ENCODE data around the gene TSTD1. TPM values are rescaled to one million over a fixed set of nuclear protein-coding genes. Genes with fewer than 3 reads are reported as not detected.
A peak's percentile ranks its signal among the peaks of the same experiment; 100 is the strongest.

The TSTD1 gene
- total and polyA plus RNA-seq, 9 donors, result 13.6 to 200 (median 50.3) TPM

DNA sequence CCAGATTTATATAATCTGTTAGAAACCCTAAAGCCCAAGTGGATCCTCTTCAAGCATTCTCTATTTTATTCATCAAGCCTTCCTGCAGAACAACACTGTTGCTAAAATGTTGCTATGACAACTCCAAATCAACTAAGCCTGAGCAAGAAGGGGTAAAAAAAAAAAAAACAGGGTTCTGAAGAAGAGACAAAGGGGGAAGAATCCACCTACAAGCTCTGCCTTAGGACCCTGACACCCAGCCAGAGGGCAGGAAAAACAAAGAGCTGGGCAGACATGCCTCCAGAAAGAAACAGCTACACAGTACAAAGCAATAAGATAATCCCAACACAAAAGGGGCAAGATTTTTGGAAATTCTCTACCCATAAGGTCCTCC, 5.8 kb upstream of the TSTD1 start:
- no peak for DNase-seq
- Histone ChIP-seq H3K4me3 (peak overlapping the region; percentile 89), H3K4me1 (ENCODE audit: insufficient read depth) (peaks cover 2% of the 10 kb centered on the region), H3K36me3 (no peaks in the 10 kb centered on the region), H3K27ac (peak overlapping the region in 1 of 2 donors; percentile 92), H3K27me3 (no peaks in the 10 kb centered on the region), H3K9me3 (peaks cover 0 to 9% of the 10 kb centered on the region in 2 donors)
- intact Hi-C loops (cut with DNase I), result loop anchor here in 3 of 4 donors (5.0 to 10.0 kb wide), 2 partner anchors 47 to 50 kb away; partner anchors contain the start of gene KLHDC9 (in 2 of the 3)
- TF ChIP-seq POLR2A (IDR thresholded peaks at IDR 0.05) (no peak), EP300 (IDR thresholded peaks at IDR 0.05) (no peak)
- TF ChIP-seq, protein P1, sequence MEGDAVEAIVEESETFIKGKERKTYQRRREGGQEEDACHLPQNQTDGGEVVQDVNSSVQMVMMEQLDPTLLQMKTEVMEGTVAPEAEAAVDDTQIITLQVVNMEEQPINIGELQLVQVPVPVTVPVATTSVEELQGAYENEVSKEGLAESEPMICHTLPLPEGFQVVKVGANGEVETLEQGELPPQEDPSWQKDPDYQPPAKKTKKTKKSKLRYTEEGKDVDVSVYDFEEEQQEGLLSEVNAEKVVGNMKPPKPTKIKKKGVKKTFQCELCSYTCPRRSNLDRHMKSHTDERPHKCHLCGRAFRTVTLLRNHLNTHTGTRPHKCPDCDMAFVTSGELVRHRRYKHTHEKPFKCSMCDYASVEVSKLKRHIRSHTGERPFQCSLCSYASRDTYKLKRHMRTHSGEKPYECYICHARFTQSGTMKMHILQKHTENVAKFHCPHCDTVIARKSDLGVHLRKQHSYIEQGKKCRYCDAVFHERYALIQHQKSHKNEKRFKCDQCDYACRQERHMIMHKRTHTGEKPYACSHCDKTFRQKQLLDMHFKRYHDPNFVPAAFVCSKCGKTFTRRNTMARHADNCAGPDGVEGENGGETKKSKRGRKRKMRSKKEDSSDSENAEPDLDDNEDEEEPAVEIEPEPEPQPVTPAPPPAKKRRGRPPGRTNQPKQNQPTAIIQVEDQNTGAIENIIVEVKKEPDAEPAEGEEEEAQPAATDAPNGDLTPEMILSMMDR (IDR thresholded peaks at IDR 0.05), result no peak

DNA sequence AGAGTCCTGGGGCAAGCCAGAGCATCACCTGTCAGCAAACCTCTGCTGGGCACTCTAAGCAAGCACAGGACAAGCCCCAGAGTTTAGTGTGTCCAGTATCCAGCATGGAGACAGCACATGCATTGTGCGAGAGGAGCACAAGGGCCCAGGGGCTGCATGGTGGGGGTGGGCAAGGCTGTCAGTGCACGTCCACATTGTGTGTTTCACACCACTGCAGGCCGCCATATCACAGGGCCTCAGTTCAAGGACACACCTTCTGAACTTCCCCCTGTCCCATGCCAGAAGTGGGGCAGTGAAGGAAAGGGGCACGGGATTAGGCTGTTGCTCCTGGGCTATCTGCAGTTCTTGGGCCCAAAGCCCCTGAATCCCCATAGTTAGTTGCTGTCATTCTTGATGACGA, 782 bp upstream of the TSTD1 start:
- no peaks in the 10 kb centered on the region for H3K36me3 ChIP-seq
- intact Hi-C loops (cut with DNase I), result no loop called here
- no peak overlapping the region for H3K4me3 ChIP-seq
- TF ChIP-seq POLR2A (IDR thresholded peaks at IDR 0.05) (no peak), EP300 (IDR thresholded peaks at IDR 0.05) (no peak)
- TF ChIP-seq, protein P1 (IDR thresholded peaks at IDR 0.05), result no peak
- no peaks in the 10 kb centered on the region for H3K9me3 ChIP-seq
- H3K27me3 ChIP-seq, result no peaks in the 10 kb centered on the region
- DNase-seq, result no peak
- WGBS, 3 donors, result 65 to 83% (median 65%) methylated on average over 5 of the region's 5 CpGs
- H3K27ac ChIP-seq, result no peak overlapping the region
- peaks cover 2% of the 10 kb centered on the region for H3K4me1 ChIP-seq (ENCODE audit: insufficient read depth)

DNA sequence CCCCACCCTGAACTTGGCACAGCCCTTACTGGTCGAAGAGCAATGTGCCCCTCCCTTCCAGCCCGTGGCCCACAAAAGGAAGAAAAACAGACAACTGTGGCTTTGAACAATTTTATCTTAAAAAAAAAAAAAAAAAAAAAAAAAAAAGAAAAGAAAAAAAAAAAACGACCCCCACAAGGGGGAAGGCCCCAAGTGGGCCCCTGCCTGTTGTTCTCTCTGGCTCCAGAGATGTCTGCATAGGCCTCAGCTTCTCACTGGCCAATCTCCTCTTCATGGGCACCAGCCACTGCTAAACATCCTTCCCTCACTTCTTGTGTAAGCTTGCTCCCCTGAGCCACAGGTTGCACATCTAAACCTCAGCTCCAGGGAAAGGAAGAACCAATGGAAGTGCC, 386 bp upstream of the TSTD1 start:
- Histone ChIP-seq H3K27ac (no peak overlapping the region), H3K27me3 (no peaks in the 10 kb centered on the region), H3K4me1 (ENCODE audit: insufficient read depth) (peaks cover 2% of the 10 kb centered on the region), H3K36me3 (no peaks in the 10 kb centered on the region), H3K4me3 (peak overlapping the region; percentile 58), H3K9me3 (no peaks in the 10 kb centered on the region)
- WGBS, 3 donors, result 6 to 17% (median 12%) methylated on average over 3 of the region's 3 CpGs
- intact Hi-C loops (cut with DNase I), result no loop called here
- no peak for TF ChIP-seq EP300 (IDR thresholded peaks at IDR 0.05)
- TF ChIP-seq, protein P1 (IDR thresholded peaks at IDR 0.05), result no peak
- TF ChIP-seq POLR2A (IDR thresholded peaks at IDR 0.05), result no peak
- DNase-seq, result no peak

DNA sequence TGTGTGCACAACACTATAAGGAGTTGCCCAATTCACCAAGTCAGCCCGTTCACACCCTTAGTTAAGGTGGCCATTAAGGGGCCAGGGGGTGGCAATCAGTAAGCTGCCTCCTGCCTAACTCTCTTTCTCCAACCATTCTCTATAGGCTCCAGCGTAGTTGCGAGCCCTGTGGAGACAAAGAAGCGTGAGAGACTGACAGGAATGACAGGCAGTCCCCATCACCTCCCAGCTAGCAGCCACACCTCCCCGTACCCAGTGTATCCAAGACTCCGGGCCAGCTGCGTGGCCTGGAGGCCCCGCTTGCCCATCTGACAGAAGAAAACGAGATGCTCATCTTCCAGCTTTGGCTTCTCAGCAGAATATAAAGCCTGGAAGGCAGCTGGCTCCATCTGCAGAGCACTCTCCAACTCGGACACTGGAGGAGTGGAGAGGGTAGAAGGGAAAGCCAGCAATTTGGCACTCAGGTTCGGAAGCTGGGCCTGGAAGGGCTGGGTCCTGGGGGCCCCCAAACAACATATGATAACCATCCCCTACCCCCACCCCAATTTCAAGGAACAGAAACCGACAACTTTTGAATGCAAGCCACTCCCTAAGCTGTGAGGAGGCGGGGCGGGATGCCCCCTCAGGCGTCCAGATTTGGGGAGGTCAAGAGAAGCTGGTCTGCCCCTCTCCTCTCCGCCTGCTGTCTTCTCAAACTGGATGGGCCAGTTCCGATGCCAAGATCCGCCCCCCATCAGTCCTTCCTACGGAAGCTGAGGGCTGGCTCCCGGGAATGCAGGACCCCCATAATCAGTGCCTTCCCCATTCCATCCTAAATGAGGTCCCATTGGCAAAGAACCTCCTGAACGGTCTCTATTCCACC, 872 bp downstream of the TSTD1 start:
- intact Hi-C loops (cut with DNase I), result no loop called here
- WGBS, 3 donors, result 41 to 55% (median 42%) methylated on average over 21 of the region's 21 CpGs
- H3K4me3 ChIP-seq, result peak overlapping the region; percentile 58
- DNase-seq, result peak in 2 of 5 donors; percentile 22 to 48
- TF ChIP-seq, protein P1 (IDR thresholded peaks at IDR 0.05), result no peak
- TF ChIP-seq EP300 (IDR thresholded peaks at IDR 0.05), result no peak
- TF ChIP-seq POLR2A (IDR thresholded peaks at IDR 0.05), result no peak
- no peaks in the 10 kb centered on the region for H3K4me1 ChIP-seq (ENCODE audit: insufficient read depth)
- no peaks in the 10 kb centered on the region for H3K36me3 ChIP-seq
- H3K9me3 ChIP-seq, result no peaks in the 10 kb centered on the region
- H3K27ac ChIP-seq, result peak overlapping the region in 1 of 2 donors; percentile 16
- H3K27me3 ChIP-seq, result no peaks in the 10 kb centered on the region

Measured in ovary (tissue), 9 donors.